Stimulated activated CD8-positive, alpha-beta memory T cell treated with anti-CD3 and anti-CD28 coated beads, Interleukin-12 subunit alpha, Interleukin-12 subunit beta, amount 100 ng/mL, for 24 hours (primary cell): ENCODE measurements around the gene LMO1.

Experiments
- DNase-seq: peaks from one replicate; pipeline ENCODE4 v3.0.0-alpha.2; 2020; ENCODE audit errors: extremely low read depth

Gene LMO1

DNA sequence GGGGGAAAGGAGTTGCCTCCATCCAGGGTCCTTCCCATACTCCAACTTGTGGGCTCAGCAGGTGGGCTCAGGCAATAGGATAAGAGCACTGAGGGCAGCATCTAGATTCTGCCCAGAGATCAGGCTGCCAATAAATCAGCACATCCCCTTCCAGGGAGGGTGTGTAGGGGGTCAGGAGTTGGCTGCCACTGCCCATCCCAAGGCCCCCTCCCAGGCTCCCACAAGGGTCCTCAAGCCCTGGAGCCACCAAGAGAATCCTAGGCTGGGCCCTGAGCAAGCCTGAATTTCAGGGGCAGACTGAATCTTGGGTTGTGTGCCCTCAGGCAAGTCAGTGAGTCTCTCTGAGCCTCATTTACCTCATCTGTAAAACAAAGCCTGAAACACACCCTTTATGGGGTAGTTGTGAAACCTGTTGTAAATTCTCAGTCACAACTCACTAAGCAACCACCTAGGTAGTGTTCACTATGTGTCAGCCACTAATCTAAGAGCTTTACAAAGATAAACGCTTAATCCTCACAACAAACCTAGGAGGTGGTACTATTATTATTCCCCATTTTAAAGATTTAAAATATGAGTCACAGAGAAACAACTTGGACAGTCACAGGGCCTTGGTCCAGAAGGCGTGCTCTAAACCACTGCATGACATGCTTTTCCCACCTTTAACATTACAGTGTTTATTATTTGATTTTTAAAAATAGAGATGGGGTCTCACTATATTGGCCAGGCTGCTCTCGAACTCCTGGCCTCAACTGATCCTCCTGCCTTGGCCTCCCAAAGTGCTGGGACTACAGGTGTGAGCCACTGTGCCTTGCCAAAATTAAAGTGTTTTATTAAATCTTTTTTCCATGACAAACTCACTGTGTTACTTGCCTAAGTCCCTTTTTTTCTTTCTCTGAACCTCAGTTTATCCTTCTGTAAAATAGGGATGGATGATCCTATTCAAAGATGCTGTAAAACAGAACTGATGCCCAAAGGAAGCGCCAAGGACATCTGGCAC is 36.2 kb downstream of the LMO1 start:
- no peak for DNase-seq

DNA sequence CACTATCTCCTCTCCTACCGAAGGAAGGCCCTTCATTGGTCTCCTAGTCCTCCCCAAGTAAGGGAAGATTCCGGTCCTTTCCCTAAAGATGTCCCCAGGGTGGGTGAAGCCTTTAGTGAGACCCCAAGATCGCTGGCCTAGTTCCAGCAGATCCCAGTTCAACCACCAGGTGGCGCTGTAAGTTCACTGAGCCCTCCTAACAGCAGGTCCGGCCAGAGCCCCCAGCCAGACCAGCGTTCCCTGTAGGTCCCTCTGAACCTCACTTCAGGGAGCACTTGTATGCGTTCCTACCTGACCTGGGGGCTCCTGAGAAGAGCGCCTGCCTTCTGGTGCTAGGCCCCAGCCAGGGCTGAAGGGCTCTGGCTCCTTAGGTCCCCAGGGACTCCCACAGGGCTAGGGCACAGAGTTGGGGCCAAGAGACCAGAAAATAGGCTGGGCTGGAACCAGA is 38.1 kb downstream of the LMO1 start:
- DNase-seq, result peak; percentile 35

DNA sequence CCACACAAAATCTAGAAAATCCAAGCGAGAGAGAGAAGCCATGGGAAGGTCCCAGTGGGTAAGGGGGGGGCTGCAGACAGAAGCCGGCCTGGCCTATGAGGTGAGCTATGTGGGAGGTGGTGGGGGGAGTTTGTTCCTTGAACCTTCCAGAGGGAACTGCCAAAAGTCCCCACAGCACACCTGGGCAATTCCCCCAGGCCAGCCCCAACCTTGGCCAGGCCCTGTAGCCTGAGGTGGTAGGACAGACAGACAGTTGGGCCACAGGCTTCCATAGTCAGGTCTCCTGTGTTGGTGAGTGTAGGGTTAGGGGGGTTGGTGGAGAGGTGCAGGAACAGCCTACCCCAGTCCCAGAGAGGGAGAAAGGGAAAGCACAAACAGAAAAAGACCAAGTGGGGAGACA is 39.0 kb downstream of the LMO1 start:
- DNase-seq, result no peak

DNA sequence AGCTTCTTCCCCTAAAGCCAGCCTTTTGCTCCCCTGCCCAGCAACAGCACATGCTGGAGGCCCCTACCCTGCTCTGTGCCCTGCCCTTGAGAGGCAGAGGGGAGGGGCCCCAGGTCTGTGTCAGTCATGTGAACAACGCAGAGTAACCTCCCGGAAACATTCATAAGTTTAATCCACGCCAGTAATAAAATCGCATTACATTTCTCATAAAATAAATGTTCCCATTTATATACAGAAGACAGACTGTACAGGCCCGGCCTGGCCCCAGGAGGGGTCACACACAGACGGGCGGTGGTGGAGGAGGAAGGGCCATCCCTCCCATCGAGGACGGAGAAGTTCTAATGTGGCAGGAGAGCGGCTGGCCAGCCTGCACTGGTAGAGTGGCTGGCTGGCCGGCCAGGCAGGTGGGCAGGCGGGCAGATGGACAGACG is 39.5 kb downstream of the LMO1 start:
- no peak for DNase-seq

DNA sequence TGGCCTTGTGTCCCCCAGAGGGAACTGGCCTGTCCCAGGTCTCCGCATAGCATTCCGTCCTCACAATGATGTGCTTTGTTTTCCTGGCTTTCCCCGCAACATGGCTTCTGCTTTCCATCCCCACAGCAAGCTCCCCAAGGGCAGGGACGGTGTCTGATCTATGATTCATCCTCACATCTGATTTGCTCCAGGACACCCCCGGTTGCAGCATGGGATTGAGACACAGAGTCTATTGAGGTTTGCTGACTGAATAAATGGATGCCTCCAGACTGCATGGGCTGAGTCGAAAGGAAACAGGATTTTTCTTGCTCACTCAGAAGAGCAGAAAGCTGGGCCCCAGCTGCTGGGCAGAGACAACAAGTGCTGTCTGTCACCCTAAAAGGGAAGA is 40.2 kb downstream of the LMO1 start:
- DNase-seq, result no peak

DNA sequence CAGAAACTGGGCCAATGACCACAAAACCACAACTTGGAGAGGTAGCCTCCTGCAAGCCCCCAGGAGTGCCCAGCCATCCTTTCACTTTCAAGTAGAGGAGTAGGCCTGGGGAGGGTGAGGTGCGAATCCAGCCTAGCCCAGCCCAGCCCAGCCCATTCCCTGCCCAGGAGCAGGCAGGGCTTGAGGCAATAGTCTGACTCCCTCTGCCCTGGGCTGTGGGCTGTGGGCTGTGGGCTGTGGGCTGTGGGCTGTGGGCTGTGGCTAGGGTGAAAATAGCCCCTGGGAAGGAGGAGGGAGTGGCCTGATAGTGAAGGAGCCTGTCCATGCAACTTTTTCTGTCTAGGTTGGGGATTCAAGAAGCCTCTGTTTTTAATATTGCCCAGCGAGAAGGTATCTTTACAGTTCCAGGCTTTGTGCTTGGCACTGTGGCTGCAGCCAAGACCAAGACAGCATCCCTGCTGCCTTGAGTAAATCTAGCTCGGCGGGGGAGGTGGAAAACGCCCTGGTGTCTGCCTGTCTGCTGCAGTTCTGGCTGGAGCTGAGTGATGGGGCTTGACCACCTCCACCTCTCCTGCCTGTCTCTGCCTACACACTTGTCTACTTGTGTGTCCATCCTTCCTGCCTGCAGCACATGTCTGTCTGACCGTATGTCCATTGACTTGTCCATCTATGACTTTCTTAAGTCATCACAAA is 40.7 kb downstream of the LMO1 start:
- DNase-seq, result no peak

DNA sequence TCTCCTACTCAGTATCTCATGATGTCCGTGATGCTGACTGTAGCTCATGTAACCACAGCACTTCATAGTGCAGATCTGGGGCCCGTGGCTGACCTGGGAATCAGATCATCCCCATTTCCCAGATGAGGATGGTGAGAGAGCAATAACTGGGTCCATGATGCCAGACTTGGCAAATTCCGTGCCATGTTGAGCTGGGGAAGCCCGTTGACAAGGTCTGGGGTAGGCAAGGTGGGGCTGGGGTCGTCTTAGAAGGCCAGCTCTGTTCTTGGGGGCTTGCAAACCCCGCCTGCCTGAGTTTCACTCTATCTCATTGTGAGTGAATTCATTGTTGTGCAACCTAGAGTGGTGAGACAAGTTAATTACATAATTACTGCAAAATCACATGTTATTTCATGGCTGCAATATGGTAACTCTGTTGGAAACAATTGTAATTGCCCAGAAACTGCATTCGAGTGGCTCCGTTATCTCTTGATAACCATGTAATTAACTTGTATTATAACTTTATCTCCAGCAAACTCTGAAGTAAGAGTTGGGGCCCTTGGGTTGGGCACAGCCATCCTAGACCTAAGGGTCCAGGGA is 41.7 kb downstream of the LMO1 start:
- no peak for DNase-seq

DNA sequence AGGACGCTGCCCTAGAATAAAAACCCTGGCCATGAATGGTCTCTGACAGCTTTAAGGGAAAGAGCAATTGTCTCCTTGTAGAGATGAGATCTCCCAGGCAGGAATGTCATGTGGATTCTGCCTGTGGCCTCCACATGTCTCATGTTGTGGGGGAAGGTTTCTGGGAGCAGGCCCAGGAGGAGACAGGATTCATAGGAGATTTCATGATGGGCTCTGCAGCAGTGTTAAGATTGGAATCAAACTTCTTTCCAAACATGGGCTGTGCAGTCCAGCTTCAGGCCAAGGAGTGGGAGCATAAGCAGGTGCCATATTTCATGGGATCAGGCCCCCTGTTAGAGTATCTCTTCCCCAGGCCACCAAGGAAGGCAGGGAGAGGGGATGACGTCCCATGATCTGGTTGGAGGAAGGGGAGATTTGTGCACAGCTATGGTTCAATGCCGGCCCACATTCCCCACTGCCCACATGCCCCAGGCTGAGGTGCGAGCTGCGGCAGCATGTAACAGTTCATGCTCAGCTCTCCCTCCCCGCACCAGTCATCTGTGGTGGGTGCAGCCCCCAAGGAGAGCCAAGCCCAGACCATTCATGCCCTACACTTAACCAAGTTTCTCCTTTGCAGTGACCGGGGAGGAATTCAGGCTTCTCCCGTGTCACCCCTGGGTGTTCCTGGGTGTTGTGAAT is 42.5 kb downstream of the LMO1 start:
- no peak for DNase-seq

DNA sequence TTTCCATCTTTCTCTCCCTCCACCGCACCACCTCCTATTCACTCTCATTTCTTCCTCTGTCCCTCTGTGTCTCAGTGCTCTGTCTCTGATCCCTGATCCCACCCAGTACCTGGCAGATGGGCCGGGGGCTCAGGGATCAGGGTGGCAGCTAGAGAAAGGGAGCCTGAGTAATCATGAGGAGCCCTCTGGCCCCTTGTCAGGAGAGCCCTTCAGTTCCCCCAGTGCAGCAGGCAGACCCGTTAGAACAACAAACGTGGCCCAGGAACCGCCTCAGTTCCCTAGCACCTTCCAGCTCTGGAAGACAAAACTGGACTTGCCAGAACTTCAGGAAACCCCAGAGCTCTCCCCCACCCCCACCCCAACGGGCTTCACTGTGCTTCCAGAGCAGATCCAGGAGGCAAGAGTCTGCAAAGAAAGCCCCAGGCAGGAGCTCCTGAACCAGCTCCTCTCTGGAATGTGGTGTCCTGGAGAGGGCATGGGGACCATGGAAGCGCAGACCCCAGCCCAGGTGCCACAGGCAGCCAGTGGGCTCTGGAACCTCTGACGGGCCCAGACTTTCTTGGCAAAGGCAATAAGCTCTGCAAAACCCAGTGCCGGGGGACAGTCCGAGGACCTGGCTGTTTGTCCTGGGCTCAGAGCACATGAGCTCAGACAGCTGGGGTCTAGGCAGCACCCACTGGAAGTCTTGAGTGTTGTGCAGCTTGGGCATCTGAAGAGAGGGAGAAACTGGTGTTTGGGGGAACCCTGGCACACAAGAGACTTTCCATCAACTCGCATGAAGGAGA is 43.2 kb downstream of the LMO1 start:
- no peak for DNase-seq

DNA sequence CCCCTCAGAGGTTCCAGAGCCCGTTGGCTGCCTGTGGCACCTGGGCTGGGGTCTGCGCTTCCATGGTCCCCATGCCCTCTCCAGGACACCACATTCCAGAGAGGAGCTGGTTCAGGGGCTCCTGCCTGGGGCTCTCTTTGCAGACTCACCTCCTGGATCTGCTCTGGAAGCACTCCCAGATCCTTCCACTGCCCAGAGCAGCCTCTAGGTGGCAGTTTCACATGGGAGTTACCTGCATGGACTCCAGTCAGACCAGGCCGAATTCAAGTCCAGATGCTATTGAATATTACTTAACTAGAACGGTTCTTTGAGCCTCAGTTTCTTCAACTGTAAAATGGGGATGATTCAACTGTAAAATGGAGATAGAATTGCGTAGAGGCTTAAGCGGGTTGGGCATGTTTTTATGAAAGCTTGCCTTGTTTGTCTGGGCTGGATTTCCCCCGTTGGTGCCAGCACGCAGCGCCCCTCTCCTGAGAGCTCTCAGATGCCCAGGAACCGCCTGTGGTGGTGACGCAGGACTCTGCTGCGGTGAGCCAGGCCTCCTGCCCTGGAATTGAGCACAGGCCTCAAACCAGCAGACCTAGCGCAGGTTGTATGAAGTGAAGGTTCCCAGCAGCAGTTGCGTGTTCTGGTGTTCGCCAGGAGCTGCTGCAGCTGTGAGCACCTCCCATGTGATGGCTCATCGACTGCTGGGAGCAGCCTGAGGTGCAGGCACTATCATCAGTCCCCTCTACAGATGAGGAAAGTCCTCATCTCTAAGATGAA is 44.2 kb downstream of the LMO1 start:
- DNase-seq, result no peak

DNA sequence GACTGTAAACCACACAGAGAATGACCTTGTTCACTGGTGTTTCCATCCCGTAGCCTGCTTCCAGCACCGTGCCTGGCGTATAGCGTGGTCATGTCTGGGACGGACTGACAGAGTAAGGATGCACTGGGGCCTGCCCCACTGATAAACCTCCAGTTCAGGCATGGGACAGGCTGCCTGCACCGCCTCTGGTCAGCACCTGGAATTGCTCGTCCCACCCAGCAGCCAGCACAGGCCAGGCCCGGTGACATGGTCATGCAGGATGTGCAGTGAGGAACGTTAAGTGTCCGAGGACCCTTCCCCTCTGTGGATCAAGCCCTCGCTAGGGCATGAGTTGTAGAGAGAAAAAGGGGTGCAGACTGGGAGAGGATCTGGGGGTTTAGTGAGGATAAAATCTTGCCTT is 44.8 kb downstream of the LMO1 start:
- no peak for DNase-seq

DNA sequence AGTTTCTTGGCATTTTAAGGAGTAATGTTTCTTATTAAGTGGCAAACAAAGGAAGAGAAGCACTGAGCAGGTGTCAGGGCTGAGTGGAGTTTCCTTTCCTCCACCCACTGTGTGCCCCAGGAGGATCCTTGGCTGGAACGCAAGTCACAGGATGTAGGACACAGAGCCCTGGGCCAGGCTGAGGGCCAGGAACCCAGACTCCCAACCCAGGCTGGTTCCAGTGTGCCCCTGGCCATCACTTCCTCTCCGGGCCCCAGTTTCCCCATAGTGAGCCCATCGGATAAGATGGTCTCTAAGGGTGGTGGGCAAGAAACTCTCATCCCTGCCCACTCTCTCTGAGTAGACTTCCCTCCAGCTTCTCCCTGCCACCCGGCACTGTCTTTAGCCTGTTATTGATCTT is 45.3 kb downstream of the LMO1 start:
- no peak for DNase-seq

DNA sequence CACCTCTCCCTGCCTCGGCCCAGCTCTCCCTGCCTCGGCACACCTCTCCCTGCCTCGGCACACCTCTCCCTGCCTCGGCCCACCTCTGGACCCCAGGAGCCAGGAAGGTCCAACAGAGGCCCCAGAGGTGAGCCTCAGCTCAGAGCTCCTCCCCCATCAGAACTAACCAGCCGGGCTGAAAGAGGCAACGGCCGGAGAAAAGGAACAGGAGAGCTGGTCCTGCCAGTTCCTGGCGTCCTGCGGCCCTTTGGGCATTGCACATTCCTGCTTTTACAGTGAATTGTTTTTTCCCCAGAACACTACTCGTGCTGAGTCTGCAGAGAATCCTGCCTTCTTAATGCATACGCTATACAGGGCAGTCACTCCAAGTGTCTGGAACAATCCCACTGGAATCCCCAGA is 45.8 kb downstream of the LMO1 start:
- DNase-seq, result no peak

DNA sequence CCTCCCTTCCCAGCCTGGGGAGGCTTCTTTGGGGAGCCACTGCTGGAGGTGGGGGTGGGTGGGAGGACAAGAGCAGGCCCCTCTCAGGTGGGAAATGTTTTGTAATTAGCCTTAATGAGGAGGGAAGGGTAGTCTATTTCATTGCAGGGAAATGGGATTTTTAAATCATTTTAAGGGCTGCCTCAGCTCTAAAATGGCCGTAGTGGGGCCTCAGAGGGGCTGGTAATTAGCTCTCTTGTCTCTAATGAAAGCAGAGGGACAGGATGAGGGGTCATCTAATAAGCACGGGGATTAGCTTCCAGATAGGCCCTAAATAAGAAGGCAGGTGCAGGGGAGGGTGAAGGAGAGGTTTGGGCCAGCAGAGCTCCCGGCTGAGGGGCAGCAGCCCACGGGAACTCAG is 46.5 kb downstream of the LMO1 start:
- DNase-seq, result no peak

DNA sequence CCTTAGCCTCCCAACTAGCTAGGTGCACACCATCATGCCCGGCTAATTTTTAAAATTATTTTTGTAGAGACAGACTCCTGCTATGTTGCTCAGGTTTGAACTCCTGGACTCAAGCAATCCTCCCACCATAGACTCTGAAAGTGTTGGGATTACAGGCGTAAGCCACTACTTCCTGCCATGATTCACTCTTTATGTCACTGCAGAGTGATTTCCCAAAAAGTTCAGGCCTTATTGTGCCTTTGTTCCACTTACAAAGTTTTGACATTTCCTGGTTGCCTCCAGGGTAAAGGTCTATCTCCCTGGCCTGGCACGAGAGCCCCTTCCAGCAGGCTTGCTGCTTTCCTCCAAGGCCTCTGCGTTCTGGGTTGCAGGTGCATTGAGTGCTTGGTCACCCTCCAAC is 50.3 kb downstream of the LMO1 start:
- no peak for DNase-seq

DNA sequence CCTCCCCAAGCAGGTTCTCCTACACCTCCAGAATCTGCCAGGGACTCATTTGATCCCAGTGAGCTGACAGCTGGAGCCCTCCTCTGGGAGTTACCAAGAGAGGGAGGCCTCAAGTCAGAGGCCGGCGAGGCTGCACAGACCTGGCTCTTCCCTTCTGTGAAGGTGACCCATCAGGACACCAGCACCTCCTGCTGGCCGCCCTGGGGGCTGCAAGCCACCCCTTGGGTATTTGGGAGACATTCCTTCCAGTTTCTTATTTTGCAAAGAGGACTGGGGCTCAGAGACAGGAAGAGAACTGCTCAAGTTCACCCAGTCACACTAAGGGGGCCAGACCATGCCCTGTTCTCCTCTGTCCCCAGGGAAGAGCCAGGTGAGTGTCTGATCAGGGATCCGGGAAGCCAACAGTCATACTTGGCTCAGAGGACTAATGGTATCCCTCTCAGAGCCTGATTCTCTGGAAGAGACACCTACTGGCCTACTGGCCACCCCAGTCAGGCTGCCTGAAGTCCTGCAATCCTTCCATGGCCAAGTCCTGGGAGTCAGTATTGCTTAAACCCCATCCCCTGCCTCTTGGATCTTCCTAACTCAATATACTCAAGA is 54.4 kb downstream of the LMO1 start:
- DNase-seq, result no peak

DNA sequence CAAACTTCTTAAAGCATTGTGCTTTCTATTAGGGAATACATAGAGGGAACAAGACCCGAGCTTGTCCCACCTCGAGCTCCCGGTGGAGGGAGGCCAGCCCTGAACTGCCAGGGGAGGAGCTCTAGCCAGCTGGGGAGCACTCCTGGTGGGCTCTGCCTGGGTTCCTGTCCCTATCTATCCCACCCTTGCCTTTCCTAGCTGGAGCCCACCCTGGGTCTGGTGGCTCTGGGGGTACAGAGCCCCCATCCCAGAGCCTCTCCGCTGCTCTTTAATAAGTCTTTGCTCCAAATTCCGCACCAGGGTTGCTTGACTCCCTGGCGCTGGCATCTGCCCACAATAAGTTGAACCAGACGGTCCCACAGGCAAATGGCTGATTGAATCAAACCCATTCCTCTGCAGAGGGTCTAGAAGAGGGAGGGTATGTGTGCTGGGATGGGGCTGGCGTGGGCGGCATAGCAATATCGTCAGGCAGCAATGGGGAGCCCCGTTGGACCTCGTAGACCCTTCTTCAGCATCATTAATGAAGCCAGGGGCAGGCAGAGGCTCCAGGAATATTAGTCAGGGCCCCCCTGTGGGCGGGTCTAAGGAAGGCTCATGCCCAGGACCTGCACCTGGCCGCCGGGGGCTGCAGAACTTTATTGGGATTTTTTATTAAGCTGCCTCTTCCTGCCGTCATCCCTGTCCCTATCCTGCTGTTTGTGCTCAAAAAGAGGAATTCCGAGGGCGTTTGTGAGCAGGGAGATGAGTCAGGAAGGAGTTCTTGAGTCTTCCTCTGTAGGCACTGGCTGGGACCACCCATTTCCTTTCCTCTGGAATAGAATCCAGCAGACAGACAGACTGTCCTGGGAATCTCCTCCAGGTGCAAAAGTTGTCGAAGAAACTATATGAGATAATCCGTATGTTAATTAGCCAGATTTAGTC is 56.3 kb downstream of the LMO1 start:
- no peak for DNase-seq

DNA sequence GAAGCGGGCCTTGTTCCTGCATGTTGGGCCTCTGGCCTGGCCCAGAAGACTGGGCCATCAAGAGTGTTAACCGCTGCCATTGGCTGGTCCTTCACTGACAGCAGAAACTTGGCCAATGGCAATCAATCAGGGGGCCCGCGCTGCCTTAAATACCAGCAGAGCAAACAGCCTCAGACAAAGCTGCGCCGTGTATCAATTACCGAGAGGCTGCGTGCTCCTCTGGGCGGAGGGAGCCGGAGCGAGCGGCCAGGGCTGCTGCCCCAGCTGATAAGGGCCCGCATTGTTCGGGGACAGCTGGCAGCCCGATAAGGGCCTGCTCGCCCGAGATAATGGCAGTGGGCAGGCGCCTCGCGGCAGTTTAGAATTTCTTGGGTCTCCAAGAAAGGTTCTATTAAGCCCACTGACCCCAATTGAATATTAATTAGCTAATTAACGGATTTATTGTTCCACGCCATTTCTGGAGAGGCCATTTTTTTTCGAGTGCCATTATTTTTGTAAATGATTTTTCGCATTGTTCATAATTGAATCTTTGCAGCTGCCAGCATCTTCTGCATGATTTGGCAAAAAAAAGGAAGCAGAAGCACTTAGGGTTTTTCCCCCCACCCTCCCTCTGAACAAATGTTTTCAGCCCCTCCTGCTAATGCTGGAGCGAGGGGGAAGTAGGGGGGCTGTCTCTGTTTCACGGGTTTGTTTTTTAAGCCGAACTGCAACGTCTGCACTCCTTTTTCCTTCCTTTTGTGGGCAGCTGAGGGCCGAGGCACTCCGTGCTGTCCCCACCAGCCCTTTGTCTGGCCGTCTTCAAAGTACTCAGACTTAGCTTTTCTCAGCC is 57.2 kb downstream of the LMO1 start:
- DNase-seq, result no peak
